Skin epidermis (tissue), 12 donors: ENCODE results near the gene DUSP5.

Experiments
- H3K27ac ChIP-seq, 21 experiments: fragments of 200-600 bp; sonication (generic) in 11 of 21; one replicate each; pipeline ENCODE4 v1.5.0; 2020; ENCODE audit warnings: mild to moderate bottlenecking in 3 of 21, inconsistent platforms in 2 of 21, moderate library complexity in 2 of 21
- H3K4me3 ChIP-seq, 7 experiments: fragments of 200-600 bp; sonication (generic) in 2 of 7; one replicate each; pipeline ENCODE4 v1.5.0; 2020; ENCODE audit warnings: inconsistent platforms in 2 of 7, mild to moderate bottlenecking in 2 of 7, moderate library complexity in 1 of 7

The DUSP5 gene

DNA sequence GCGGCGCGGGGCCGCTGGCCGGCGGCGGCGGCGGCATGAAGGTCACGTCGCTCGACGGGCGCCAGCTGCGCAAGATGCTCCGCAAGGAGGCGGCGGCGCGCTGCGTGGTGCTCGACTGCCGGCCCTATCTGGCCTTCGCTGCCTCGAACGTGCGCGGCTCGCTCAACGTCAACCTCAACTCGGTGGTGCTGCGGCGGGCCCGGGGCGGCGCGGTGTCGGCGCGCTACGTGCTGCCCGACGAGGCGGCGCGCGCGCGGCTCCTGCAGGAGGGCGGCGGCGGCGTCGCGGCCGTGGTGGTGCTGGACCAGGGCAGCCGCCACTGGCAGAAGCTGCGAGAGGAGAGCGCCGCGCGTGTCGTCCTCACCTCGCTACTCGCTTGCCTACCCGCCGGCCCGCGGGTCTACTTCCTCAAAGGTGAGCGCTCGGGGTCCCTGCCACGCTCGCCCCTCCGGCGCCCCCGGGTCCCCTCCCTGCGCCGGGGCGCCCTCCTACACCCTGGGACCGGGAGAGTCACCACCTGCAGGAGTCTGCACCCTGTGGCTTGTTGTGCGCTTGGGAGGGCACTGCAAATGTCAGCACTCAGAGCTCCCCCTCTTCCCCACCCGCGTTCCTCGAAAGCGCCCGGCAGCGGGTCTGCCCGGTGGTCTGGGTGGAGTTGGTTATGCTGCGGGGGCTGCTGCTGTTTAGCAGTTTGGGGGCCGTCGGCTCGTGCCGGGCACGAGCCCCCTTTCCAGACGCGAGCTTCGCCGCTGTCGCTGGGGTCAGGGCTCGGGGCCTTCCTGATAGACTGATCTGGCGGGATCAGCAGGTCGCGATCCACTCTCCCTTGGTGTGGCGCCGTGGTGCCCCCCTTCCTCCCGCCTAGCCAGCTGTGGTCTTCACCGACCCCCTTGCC is 627 bp downstream of the DUSP5 start:
- Histone ChIP-seq H3K4me3 (peak overlapping the region; percentile 54 to 87 (median 67)), H3K27ac (peak overlapping the region; percentile 28 to 97 (median 90))

DNA sequence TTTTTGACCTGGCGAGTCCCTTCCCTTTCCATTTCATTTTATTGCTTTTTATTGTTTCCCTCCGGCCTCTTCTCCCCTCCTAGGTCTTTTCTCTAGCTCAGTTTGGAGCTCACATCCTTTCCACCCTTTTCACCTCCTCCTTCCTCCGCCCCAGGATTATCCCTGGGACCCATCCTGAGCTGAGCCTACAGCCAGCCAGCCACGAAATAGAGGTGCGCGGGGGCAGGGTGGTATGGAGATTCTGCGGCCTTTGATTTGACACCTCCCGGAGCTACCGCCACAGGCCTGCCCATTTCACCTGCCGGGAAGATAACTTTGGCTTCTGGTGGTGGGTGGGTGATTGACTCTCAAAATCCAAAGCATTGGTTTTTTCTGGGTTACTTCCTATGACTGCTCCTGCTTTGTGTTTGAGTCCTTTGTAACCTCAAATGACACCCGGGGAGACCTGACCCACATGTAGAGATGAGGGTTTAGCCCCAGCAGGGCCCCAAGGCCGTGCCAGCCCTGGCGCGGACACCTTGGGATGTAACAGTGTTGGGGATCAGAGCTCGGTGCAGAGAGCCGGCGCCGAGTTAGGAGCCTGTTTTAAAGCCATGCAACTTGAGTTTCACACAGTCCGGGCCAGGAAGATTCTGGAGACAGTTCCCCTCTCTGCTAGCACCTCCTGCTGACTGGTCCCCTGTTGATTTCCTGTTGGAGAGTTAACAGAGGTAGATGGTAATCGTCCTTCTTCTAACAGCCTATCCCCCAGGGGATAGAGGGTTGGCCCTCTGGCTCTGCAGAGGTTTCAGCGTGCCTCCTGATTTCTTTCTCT is 1.5 kb downstream of the DUSP5 start:
- H3K27ac ChIP-seq: peak overlapping the region in 19 of 21 experiments; percentile 48 to 97 (median 92)

DNA sequence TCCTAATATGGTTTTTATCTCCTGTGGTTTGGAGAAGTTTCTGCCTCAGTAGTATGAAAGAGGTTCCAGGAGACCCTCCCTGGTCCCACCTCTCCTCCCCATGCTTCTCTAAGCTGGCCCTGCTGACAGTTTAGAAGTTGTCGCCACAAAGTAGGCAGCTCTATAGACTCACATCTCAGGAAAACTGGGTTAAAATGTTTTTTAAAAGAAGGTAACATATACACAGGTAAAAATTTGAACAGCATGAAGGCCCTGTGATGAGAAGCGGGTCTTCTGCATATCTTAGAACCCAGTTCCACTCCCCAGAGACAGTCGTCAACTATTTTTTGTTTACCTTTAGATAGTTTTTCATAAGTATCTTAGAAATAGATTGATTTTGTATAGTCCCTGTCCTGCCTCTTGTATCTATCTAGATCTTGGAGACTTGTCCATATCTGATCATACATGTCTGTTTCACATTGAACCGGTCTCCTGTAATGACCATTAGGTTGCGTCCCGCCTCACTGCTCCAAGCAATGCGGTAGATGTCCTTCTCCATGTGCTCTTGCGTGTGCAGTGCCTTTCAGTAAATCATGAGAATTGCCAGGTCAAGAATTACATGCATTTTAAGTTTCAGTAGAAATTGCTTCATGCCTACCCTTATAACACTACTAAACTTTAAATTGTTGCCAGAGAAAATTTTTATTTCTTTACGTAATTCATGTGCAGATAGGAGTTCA is 2.2 kb downstream of the DUSP5 start:
- H3K4me3 ChIP-seq: peak overlapping the region; percentile 54 to 87 (median 67)

More for the DNA sequence above, 1.5 kb downstream of the DUSP5 start:
- H3K4me3 ChIP-seq: peak overlapping the region; percentile 54 to 87 (median 67)

DNA sequence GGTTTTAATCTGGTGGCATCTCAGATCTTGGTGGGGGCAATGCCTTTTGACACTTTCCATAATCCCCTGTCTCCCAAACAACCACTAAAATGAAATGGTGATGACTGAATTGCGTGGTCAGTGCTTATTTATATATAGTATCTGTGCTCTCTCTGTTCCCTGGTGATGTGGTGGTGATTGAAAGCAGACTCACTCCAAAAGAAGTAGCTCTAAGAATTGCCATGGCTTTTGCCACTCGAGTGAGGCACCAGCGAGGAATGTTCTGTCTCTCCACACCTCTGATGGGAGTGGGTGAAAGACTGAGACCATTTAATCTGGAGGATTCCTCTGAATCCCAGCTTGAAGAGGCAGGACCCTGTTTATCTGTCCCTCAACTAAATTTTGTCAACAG is 2.8 kb downstream of the DUSP5 start:
- Histone ChIP-seq H3K4me3 (peak overlapping the region in 4 of 7 experiments; percentile 9 to 67 (median 36)), H3K27ac (peak overlapping the region in 16 of 21 experiments; percentile 0 to 95 (median 58))

More for the DNA sequence above, 2.2 kb downstream of the DUSP5 start:
- peak overlapping the region in 16 of 21 experiments; percentile 0 to 97 (median 87) for H3K27ac ChIP-seq

DNA sequence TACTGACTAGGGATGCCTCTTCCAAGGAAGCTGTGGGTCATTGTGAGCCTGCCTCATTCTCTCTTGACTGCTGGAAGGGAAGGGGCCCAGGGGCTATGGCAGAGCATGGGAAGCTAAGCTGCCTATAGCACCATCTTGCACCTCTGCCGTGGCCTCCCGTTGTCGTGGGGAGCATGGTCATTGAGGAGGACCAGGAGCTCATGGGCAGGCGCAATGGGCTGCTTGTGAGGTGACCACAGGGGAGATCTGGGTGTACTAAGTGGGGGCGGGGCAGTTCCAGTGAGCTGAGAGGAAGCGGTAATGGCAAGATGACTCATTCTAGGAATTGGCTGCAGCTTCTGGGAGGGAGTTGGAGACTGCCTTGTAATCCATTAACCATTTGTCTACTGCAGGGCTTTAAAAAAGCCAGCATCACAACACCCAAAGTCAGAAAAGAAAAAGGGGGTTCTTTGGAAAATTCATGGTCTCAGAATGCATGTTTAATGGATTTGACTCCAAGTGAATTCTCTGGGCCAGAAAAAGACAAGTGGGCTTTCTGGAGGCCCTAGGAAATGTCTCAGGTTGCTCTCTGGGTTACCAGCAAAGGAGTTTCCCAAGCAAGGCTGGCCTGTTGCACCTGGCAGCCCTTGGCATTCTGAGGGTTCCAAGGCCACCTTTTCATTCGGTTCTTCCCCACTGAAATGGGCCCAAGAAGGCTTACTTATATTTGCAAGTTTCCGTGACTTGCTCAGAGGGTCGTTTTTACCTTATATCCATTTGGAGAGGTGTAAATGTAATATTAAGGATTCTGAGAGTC is 3.6 kb downstream of the DUSP5 start:
- peak overlapping the region in 4 of 7 experiments; percentile 3 to 67 (median 36) for H3K4me3 ChIP-seq
- peak overlapping the region in 16 of 21 experiments; percentile 0 to 95 (median 63) for H3K27ac ChIP-seq

DNA sequence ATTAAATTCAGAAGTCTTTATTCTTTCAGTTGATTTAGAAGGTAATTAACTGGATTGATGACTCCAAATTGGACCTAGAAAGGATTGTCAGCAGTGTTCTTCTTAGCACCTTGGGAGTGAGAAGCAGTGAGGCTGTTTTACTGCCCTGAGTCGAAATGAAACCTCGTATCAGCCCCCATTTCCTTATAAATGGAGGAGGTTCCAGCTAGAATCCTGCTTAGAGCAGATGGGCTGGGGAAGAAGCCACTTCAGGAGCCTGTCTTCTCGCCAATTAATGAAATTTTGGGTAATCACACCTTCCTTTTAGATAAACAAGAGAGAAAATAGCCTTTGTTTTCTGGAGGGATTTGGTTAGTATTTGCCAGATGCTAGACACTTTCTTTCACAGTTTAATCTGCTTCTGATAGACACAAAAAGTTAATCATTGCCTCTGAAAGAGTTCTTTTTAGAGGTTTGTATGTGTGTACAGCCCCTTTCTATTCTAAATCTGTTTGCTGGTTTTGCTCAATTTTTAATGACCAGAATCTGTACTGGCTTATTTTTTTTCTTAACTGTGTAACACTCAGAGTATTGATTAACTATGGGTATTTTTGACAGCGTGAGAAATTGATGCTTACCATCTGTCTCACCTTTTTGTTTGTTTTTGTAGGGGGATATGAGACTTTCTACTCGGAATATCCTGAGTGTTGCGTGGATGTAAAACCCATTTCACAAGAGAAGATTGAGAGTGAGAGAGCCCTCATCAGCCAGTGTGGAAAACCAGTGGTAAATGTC is 4.6 kb downstream of the DUSP5 start:
- peak overlapping the region in 1 of 7 experiments; percentile 9 for H3K4me3 ChIP-seq
- H3K27ac ChIP-seq: peak overlapping the region in 14 of 21 experiments; percentile 0 to 95 (median 62)

DNA sequence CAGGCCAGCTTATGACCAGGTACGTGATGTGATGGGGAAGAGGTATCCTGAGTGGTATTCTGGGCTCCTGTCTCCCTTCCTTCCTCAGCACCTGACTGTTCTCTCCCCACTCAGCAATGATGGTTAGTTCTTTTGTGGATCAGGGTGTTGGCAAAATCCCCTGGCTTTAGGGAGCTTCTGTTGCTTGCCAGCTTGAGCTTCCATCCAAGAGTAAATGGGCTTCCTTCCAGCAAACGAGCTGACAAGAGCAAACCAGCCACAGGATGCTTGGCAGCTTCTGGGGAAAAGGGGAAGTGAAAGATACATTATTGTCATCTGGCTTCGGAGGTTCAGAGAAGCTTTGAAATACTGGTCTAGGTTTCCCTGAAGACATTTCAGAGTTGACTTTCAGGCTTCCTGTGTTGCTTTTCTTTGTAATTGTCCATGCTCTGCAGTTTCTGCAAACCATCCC is 5.2 kb downstream of the DUSP5 start:
- H3K27ac ChIP-seq: peak overlapping the region in 17 of 21 experiments; percentile 40 to 95 (median 60)
- peak overlapping the region in 1 of 7 experiments; percentile 7 for H3K4me3 ChIP-seq

DNA sequence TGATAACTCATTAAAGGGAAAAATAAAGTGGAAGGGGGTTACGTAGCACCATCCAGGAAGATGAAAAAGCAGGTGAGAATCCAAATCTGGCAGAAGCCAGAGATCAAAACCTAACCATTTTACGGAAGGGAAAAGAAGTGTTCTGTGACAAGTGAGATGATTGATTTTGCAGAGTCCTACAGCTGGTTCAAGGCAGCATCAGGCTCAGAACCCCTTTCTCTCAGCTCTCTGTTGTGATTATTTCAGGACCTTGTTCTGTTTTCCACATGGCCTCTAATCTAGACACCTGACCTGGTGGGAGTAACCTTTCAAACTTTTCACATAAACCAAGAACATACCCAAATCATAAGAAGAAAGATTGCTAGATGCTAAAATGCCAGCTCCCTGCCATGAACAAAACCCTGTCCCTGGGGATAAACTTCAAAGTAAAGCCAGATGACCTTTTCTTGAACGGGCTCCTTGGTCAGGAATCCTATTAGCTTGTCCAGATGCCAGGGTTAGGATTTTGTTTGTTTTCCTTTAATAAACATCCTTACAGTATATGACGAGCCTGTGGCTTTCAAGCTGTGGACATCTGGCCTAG is 5.9 kb downstream of the DUSP5 start:
- peak overlapping the region in 18 of 21 experiments; percentile 19 to 95 (median 58) for H3K27ac ChIP-seq
- H3K4me3 ChIP-seq: peak overlapping the region in 1 of 7 experiments; percentile 7

DNA sequence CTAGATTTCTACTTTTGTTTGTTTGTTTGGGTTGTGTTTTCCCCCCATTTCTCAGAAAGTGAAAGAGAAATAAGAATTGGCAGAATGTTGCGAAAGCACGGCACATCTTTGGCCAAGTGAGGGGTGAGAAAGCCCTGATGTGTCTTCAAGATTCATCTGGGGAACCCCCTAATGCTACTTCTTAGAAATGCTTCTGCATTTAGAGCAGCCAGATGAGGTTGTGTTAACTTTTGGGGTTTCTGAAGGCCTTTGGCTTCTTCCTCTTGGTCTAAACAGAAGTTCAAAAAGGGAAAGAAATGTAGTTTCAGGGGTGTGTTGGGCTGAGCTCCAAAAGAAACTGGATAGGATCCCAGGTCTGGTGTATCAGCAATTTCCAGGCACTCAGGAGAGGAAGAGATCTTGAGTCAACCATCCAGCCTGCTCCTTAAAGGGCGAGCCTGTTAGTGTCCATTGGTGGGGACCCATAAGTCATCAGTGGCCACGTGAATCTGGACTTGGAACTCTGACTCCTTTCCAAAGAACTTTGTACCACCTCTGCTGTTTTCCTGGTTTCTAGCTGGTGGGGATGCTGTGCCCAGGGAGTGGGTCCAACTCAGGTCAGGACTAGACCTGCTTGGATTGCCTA is 6.5 kb downstream of the DUSP5 start:
- no peak overlapping the region for H3K4me3 ChIP-seq
- peak overlapping the region in 18 of 21 experiments; percentile 23 to 95 (median 61) for H3K27ac ChIP-seq

DNA sequence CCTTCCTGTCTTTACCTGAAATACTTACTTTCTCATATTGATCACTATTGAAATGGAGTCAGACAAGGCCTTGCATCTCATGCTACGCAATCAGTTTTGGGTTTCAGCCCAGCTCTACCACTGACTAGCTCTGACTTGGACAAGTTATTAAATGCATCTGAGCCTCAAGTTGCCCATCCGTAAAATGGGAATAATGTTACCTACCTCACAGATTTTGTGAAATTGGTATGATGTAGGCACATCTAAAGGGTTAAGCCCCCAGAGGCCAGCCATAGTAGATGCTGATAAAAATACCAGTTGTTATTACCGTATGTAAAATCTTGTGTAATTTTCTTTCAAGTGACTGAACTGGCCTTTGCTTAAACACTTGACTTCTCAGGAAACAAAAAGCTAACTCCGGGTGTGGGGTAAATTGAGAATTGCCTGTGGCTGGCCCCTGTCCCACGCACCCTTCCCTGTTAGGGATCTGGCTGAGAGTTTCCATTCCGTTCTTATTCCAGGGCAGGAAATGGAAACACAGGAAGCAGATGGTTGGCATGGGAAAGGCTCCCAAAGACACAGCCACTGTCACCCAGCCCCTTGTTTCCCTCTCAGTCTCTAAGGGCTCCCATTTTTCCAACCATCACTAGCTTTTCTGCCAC is 7.5 kb downstream of the DUSP5 start:
- Histone ChIP-seq H3K4me3 (no peak overlapping the region), H3K27ac (peak overlapping the region in 10 of 21 experiments; percentile 40 to 95 (median 60))

DNA sequence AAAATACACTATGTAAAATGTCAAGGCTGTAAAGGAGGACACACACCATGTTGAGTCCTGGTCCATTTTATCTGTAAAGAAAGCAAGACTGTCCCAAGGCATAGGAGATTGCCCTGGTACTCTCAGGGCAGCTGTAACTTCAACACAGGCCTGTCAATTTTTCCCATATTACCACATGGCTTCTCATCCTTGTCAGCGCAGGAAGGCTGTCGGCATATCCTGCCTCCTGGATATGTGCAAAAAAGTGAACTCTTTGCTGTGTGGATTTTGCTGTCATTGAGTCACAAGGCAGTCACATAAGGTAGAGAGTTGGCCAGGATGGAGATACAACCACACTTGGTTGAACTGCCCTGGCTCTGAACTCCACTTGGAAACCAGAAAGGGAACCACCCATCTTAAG is 8.7 kb downstream of the DUSP5 start:
- peak overlapping the region in 1 of 21 experiments; percentile 55 for H3K27ac ChIP-seq

DNA sequence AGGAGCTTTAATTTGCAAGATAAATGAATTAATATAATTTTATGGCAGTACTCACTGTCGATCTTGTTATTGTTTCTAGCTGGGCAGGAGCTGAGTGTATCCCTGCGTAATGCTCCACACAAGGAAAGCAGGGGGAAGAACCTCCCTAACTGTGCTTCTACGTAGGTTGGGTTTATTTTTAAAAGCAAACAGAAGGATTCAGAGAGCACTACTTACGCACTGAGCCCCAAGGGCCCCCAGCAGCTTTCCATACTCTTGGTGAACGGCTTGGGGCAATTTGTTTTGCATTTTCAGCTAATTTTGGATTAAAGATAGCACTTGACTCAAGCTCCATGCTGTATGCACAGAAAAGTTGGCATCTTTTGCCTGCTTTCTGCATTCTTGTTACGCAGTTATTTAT is 9.6 kb downstream of the DUSP5 start:
- Histone ChIP-seq H3K27ac (peak overlapping the region in 1 of 21 experiments; percentile 22), H3K4me3 (no peak overlapping the region)

More for the DNA sequence above, 8.7 kb downstream of the DUSP5 start:
- no peak overlapping the region for H3K4me3 ChIP-seq

DNA sequence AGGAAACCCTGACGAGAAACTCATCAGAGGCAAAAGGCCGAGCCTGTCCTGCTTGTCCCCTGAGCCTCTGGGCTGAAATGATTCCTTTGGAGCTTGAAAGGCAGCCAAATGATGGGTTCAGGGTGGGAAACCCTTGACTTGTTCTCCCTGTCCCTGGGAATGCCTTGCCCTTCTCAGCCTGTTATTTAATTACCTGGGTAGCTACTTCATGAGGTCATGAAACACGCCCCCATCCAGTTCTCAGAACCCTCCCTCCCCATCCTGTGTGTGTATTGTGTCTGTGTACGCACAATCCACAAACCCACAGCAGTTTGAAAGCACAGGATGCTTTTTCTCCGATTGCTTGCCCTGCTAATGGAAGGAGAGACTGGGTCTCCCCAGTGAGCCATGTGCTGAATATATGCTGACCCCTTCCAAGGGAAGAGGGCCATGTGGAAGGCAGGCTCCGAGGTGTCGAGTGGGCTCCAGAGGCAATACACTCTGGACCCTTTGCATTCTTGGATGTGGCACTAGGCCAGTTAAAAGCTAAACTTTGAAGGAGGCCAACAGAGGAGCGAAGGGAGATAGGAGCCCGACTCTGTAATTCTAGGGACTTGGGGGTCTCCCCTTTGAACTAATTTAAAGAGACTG is 10.6 kb downstream of the DUSP5 start:
- peak overlapping the region in 2 of 21 experiments; percentile 12 for H3K27ac ChIP-seq
- no peak overlapping the region for H3K4me3 ChIP-seq

DNA sequence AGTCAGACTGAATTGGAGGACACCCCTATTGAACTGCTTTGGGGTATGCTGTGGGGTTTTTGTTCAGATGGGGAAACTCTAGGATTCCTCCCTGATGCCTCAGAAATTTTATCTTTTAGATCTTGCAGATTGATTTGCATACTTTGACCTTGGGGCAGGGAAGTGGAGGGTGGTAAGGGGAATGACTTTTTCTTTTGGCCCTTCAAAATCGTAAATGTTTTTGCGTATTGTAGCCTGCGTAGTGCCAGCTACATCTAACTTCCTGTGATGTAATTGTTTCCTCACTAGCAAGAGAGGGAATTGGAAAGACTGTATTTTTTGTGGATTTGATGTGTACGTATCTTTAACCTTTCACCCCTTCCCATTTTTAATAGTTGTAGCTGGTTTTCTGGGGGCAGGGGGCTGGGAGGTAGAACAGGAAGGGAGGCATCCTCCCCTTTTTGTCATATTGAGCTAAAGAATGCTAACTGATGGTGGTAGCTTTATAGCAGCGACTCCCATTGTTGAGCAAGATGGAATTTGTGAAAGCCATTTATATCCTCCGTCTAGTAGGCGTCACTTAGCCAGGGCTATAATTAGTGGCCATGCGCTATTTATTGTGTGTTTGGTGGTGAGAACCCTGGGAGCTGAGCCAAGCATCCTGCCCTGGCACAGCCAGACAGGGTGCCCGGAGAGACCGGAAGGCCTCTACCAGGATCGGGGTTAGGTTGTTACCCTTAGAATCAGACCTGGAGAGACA is 11.3 kb downstream of the DUSP5 start:
- Histone ChIP-seq H3K4me3 (no peak overlapping the region), H3K27ac (peak overlapping the region in 1 of 21 experiments; percentile 12)

DNA sequence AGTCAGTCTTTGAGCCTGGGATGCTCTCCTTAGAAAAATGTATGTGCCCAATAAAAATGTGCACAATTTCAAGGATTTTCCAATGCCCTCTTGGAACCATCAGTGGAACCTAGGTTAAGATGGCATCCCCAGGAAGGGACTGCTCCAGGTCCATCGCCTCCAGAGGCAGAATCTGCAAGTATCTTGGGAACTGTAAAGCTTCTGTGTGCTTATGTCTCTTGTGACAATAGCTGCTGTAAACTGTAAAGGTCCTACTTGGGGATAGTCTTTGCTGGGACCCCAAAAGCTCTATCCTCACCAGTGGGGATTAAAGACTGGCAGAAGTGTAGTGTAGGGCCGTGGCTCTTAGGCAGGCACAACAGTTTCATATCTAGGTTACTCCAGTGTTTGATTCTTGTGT is 11.9 kb downstream of the DUSP5 start:
- H3K4me3 ChIP-seq: no peak overlapping the region
- H3K27ac ChIP-seq: no peak overlapping the region
